GM20431 (cell line): ENCODE data around the gene SCAPER.
"Not testable (repeated sequence)": the region's sequence is repeated elsewhere in the genome, so short reads cannot be mapped to it uniquely, and the experiment has no call there.

Experiments
- in situ Hi-C: fragments of 300-500 bp; cut with MseI, MboI; formaldehyde crosslinking; loops from one replicate; pipeline ENCODE4 v1.15.0; 2020; ENCODE audit warnings: low sequenced_read_pairs; ENCODE audit not compliant: unreplicated experiment

The SCAPER gene

GRCh38 chr15:76912430-76912829 is 7.3 kb upstream of the SCAPER start:
- in situ Hi-C loops = no loop called here

- in situ Hi-C loops = no loop called here
Observed at GRCh38 chr15:76905855-76906254, 715 bp upstream of the SCAPER start.

DNA sequence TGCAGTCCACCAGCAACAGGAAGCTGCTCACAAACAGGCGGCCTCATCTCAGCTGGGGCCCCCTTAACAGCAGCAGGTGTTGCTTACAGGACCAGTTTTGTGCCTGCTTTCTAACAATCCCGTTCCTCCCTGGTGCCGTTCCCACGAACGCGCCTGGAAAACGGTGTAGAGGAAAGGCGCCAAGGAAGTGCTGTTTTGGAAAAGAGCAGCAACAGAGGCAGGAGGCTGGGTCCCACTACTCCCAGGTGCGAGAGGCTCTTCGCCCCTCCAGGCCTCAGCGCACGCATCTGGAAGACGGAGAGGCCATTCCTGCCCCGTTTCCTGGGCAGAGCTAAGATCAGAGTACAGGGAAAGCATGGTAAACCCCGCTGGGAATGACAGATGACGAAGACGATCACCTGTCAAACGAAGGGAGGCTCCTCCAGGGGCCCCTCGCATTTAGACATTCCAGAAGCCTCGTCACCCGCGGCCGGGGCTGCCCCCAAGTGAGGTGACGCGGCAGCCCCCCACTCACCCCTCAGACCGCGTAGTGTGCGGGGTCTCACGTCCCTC is 603 bp downstream of the SCAPER start:
- in situ Hi-C loops = no loop called here

DNA sequence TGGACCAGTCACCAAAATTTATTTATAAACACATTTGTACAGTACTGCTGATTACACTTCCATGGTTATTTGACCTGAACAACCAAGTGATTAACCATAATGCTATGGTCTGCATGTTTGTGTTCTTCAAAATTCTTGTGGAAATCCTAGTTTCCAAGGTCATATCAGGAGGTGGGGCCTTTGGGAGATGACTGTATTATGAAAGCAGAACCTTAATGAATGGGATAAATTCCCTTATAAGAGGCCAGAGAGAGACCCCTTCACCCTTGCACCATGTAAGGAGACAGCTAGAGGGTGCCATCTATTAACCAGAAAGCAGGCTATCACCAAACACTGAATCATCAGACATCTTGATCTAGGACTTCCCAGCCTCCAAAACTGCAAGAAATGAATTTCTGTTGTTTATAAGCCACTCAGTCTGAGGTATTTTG is 1.9 kb downstream of the SCAPER start:
- in situ Hi-C loops = no loop called here

- in situ Hi-C loops = no loop called here
Observed at GRCh38 chr15:76901965-76902364, 3.2 kb downstream of the SCAPER start.

DNA sequence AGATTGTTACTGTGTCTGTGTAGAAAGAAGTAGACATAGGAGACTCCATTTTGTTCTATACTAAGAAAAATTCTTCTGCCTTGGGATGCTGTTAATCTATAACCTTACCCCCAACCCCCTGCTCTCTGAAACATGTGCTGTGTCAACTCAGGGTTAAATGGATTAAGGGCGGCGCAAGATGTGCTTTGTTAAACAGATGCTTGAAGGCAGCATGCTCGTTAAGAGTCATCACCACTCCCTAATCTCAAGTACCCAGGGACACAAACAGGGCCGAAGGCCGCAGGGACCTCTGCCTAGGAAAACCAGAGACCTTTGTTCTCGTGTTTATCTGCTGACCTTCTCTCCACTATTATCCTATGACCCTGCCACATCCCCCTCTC is 5.2 kb downstream of the SCAPER start:
- in situ Hi-C loops = not testable (repeated sequence)

DNA sequence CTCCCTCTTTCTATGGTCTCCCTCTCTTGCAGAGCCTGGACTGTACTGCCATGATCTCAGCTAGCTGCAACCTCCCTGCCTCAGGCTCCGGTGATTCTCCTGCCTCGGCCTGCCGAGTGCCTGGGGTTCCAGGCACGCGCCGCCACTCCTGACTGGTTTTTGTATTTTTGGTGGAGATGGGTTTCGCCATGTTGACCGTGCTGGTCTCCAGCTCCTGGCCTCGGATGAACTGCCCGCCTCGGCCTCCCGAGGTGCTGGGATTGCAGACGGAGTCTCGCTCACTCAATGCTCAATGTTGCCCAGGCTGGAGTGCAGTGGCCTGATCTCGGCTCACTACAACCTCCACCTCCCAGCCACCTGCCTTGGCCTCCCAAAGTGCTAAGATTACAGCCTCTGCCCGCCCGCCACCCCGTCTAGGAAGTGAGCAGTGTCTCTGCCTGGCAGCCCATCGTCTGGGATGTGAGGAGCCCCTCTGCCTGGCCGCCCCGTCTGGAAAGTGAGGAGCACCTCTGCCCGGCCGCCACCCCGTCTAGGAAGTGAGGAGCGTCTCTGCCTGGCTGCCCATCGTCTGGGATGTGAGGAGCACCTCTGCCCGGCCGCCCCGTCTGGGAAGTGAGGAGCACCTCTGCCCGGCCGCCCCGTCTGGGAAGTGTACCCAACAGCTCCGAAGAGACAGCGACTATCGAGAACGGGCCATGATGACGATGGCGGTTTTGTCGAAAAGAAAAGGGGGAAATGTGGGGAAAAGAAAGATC is 5.8 kb downstream of the SCAPER start:
- in situ Hi-C loops = not testable (repeated sequence)

- in situ Hi-C loops = no loop called here
Observed at GRCh38 chr15:76898102-76898501, 7.0 kb downstream of the SCAPER start.

GRCh38 chr15:76894174-76894573 is 11.0 kb downstream of the SCAPER start:
- in situ Hi-C loops = no loop called here

- in situ Hi-C loops = not testable (repeated sequence)
Observed at GRCh38 chr15:76892836-76893235, 12.3 kb downstream of the SCAPER start.

DNA sequence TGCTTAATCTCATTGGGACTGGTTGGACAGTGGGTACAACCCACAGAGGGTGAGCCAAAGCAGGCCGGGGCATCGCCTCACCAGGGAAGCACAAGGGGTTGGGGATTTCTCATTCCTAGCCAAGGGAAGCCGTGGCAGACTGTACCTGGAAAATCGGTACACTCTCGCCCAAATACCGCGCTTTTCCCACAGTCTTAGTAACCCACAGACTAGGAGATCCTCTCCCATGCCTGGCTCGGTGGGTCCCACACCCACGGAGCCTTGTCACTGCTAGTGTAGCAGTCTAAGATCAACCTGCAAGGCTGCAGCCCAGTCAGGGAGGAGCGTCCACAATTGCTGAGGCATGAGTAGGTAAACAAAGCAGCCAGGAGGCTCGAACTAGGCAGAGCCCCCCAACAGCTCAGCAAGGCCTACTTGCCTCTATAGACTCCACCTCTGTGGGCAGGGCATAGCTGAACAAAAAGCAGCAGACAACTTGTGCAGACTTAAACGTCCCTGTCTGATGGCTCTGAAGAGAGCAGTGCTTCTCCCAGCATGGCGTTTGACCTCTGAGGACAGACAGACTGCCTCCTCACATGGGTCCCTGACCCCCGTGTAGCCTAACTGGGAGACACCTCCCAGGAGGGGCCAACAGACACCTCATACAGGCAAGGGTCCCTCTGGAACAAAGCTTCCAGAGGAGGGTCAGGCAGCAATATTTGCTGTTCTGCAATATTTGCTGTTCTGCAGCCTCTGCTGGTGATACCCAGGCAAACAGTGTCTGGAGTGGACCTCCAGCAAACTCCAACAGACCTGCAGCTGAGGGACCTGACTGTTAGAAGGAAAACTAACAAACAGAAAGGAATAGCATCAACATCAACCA is 17.6 kb downstream of the SCAPER start:
- in situ Hi-C loops = not testable (repeated sequence)

GRCh38 chr15:76885212-76885611 is 19.9 kb downstream of the SCAPER start:
- in situ Hi-C loops = no loop called here

DNA sequence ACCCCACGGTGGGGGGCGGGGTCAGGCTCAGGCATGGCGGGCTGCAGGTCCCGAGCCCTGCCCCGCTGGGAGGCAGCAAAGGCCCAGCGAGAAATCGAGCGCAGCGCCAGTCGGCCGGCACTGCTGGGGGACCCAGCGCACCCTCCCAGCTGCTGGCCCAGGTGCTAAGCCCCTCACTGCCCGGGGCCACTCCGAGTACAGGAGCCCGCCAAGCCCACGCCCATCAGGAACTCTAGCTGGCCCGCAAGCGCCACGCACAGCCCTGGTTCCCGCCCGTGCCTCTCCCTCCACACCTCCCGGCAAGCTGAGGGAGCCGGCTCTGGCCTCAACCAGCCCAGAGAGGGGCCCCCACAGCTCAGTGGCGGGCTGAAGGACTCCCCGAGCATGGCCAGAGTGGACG is 29.2 kb downstream of the SCAPER start:
- in situ Hi-C loops = no loop called here

DNA sequence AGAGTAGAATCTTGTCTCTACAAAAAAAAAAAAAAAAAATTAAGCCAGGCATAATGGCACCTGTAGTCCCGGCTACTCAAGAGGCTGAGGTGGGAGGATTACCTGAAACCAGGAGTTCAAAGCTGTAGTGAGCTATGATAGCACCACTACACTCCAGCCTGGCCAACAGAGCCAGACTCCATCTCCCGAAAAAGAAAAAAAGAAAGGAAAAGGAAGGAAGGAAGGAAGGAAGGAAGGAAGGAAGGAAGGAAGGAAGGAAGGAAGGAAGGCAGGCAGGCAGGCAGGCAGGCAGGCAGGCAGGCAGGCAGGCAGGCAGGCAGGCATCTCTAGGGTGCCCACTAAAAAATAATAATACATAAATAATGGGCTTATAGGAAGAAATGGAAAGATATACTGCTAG is 32.1 kb downstream of the SCAPER start:
- in situ Hi-C loops = loop anchor here (25.0 kb wide), 1 partner anchor 686 kb away; no protein-coding TSS in a partner anchor

GRCh38 chr15:76871930-76872329 is 33.2 kb downstream of the SCAPER start:
- in situ Hi-C loops = loop anchor here (25.0 kb wide), 1 partner anchor 685 kb away; no protein-coding TSS in a partner anchor

GRCh38 chr15:76868740-76869139 is 36.4 kb downstream of the SCAPER start:
- in situ Hi-C loops = loop anchor here (25.0 kb wide), 1 partner anchor 681 kb away; no protein-coding TSS in a partner anchor

DNA sequence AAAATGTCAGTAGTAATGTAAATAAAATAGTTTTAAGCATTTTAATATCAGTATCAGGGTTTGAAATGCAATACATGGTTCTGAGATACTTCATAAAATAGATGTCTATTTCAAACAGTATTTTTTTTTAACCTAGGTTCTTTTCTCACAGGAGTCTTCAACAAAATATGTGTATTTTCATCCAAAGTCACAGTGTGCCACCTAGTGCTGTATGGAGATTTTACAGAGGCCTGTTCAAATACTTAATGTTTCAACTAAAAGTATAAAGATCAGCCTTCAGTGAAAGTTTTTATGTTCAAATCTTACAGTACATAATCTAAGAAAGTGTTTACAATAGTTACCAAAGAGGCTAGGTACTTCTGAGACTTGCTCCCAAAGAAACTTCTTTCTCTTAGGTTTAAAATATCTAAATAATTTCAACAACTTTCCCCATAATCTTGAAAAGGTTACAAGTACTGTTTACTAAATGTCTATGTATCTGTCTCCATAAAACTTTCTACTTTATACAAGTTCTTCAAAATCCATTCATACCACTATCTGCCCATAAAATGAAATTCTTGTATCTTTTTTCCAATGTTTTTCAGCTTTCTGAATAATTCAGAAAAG is 38.3 kb downstream of the SCAPER start:
- in situ Hi-C loops = loop anchor here (25.0 kb wide), 1 partner anchor 680 kb away; no protein-coding TSS in a partner anchor

DNA sequence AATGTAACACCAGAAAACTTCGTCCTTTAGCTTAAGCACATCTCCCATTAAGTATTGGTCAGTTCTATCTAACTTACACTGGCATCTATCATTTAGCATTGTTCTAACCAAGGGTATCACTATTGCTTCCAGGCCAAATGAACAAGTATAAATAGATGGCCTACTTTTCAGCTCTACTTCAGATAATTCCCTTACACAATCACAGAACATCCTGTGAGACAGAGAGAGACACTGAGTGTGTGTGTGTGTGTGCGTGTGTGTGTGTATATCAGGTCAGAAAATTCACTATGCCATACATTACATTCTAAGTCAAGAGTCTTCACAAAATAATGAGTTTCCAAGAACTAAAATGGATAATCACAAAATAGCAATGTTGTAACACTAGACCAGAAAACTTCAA is 39.1 kb downstream of the SCAPER start:
- in situ Hi-C loops = loop anchor here (25.0 kb wide), 1 partner anchor 679 kb away; no protein-coding TSS in a partner anchor

DNA sequence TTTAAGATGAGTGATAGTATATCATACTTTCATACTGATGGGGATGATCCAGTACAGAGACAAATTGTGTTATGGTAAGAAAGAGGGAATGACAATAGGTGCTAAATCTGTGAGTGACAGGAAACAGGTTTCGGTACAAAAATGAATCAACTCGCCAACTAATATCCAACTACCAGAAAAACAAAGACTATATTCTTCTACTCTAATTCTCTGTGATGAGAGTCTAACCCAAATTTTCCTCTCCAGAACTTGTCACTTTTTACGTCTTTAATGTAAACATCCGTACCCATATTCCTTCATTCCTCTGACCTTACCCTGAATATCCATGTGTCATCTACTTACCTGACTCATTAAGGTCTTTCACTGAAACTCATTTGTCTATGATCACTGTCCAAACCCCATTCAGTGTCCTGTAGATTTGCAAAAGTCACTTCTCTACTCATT is 39.6 kb downstream of the SCAPER start:
- in situ Hi-C loops = loop anchor here (25.0 kb wide), 1 partner anchor 678 kb away; no protein-coding TSS in a partner anchor

DNA sequence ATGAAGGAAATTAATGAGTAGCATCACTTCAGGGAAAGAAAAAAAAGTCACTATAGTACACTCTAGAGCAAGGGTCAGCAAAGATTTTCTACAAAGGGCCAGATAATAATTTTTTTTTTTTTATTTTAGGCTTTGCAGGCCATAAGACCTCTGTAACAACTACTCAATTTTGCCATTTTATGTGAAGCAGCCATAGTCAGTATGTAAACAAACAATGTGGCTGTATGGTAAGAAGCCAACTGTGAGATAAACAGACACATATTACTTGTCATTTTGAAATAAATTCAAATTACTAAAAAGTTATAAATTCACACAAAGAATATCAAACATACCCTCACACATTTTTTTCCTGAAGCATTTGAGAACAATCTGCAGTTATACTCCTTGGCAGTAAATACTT is 40.6 kb downstream of the SCAPER start:
- in situ Hi-C loops = loop anchor here (25.0 kb wide), 1 partner anchor 677 kb away; no protein-coding TSS in a partner anchor
